Upper lobe of left lung (tissue), 4 donors: ENCODE data around the gene CDHR4.

Source experiments
- POLR2AphosphoS5 ChIP-seq, 2 donors: sonication (generic); formaldehyde crosslinking; IDR thresholded peaks; one replicate each; pipeline ENCODE4 v1.5.1; 2017; ENCODE audit warnings: antibody characterized with exemption in 2 of 2
- TF ChIP-seq, protein P1 (sequence below), 6 experiments: fragments of 450-650 bp in 4 of 6; fragments of 200-600 bp in 2 of 6; sonication (generic) in 2 of 6; IDR thresholded peaks; one replicate each; pipeline ENCODE4 v1.5.1; 2016 to 2019; ENCODE audit warnings: antibody characterized with exemption in 6 of 6

- TF ChIP-seq, protein P1, sequence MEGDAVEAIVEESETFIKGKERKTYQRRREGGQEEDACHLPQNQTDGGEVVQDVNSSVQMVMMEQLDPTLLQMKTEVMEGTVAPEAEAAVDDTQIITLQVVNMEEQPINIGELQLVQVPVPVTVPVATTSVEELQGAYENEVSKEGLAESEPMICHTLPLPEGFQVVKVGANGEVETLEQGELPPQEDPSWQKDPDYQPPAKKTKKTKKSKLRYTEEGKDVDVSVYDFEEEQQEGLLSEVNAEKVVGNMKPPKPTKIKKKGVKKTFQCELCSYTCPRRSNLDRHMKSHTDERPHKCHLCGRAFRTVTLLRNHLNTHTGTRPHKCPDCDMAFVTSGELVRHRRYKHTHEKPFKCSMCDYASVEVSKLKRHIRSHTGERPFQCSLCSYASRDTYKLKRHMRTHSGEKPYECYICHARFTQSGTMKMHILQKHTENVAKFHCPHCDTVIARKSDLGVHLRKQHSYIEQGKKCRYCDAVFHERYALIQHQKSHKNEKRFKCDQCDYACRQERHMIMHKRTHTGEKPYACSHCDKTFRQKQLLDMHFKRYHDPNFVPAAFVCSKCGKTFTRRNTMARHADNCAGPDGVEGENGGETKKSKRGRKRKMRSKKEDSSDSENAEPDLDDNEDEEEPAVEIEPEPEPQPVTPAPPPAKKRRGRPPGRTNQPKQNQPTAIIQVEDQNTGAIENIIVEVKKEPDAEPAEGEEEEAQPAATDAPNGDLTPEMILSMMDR (IDR thresholded peaks at IDR 0.05): peak in 1 of 6 experiments; percentile 13
- no peak for TF ChIP-seq POLR2AphosphoS5 (IDR thresholded peaks at IDR 0.05)
Measured at GRCh38 chr3:49841126-49841696, 41.5 kb upstream of the CDHR4 start.
